Measurements from ENCODE around the gene KRTAP5-5.
"Not testable (repeated sequence)": the region's sequence is repeated elsewhere in the genome, so short reads cannot be mapped to it uniquely, and the experiment has no call there.

The KRTAP5-5 gene, protein sequence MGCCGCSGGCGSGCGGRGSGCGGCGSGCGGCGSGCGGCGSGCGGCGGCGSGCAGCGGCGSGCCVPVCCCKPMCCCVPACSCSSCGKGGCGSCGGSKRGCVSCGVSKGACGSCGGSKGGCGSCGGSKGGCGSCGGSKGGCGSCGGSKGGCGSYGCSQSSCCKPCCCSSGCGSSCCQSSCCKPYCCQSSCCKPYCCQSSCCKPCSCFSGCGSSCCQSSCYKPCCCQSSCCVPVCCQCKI

GRCh38 chr11:1629326-1630185 is at the start of gene KRTAP5-5:
Gene KRTAP5-5, plus strand, starts transcription at chr11:1629775. Its CDS starts 66 bp downstream, at chr11:1629841.
- DNase-seq: no peak

- DNase-seq: no peak
Measured at GRCh38 chr11:1581976-1582375, 47.6 kb upstream of the KRTAP5-5 start.

- not testable (repeated sequence) for DNase-seq
Measured at GRCh38 chr11:1582909-1583308, 46.7 kb upstream of the KRTAP5-5 start.

DNA sequence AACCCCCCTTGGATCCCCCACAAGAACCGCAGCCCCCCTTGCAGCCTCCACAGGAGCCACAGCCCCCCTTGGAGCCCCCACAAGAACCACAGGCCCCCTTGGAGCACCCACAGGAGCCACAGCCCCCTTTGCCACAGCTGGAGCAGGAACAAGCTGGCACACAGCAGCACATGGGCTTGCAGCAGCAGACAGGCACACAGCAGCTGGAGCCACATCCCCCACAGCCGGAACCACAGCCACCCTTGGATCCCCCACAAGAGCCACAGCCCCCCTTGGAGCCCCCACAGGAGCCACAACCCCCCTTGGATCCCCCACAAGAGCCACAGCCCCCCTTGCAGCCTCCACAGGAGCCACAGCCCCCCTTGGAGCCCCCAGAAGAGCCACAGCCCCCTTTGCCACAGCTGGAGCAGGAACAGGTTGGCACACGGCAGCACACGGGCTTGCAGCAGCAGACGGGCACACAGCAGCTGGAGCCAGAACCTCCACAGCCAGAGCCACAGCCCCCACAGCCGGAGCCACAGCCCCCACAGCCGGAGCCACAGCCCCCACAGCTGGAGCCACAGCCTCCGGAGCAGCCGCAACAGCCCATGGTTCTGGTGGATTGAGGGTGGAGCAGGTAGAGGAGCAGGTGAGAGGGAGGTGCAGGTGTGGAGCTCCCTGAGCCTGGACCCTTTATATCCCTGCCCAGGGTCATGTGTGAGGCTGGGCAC is 44.8 kb upstream of the KRTAP5-5 start, which contains the start of gene KRTAP5-1:
KRTAP5-1 (minus strand) TSS at position 623 of the 710 bp plus-strand sequence; CDS start at position 589, 34 bp downstream.
- DNase-seq: not testable (repeated sequence)

- no peak for DNase-seq
Measured at GRCh38 chr11:1586699-1587098, 42.9 kb upstream of the KRTAP5-5 start.

DNA sequence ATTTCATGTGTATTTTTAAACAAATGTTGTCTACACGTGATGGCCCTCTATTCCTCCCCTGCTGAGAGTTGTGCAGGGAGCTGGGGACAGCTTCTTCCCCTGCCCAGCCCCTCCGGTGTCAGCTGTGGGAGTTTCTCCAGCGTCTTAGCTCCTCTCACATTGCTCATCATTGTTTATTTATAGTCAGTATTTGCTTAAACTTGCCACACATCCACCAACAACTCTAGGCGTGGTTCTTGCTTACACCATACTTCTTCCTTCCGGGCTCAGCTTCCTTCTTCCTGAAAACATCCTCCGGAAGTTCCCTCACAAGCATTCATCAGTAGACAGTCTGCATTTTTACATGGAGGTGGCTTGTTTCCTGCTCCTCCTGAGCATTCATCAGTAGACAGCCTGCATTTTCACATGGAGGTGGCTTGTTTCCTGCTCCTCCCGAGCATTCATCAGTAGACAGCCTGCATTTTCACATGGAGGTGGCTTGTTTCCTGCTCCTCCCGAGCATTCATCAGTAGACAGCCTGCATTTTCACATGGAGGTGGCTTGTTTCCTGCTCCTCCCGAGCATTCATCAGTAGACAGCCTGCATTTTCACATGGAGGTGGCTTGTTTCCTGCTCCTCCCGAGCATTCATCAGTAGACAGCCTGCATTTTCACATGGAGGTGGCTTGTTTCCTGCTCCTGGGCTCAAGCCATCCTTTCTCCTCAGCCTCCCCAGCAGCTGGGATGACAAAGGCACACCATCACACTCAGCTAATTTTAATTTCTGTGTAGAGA is 40.2 kb upstream of the KRTAP5-5 start:
- not testable (repeated sequence) for DNase-seq

DNA sequence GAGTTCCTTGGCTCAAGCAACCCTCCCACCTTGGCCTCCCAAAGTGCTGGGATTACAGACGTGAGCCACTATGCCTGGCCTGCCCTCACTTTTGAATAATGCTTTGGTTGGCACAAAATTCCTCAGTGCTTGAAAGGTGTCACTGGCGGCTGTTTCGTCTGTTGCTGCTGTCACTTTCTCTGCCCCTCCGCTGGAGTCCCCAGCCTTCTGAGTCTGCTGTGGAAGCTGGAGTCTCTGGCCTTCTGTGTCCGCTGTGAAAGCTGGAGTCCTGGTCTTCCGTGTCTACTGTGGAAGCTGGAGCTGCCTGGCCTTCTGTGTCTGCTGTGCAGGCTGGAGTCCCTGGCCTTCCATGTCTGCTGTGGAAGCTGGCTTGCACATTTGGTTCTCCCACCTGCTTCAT is 39.6 kb upstream of the KRTAP5-5 start:
- no peak for DNase-seq

- no peak for DNase-seq
Measured at GRCh38 chr11:1592628-1593027, 36.9 kb upstream of the KRTAP5-5 start.

- not testable (repeated sequence) for DNase-seq
Measured at GRCh38 chr11:1595994-1596575, 33.5 kb upstream of the KRTAP5-5 start.

DNA sequence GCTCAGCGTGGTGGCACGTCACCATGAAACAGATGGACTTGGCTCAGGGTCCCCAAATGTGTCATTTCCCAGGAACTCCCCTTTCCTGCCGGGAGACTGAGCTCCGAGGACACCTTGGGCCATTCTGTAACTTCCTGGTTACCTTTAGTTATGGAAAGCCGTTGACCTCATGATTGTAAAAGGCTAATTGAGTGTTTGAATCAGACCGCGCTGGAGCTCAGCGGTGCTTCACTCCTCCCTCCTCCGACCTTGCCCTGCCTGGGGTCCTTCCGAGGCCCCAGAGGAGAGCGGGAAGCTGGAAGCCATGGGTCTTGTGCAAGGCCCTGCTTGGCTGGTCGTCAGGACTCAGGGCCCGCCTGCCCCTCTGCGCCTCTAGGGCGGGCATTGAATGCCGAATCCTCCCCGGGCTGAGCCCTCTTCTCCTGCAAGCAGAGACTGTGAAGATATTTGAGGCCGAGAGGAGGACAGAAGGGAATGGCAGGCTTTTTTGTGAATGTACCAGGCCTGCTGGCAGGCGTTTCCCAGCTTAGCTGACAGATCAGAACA is 32.9 kb upstream of the KRTAP5-5 start:
- not testable (repeated sequence) for DNase-seq

DNA sequence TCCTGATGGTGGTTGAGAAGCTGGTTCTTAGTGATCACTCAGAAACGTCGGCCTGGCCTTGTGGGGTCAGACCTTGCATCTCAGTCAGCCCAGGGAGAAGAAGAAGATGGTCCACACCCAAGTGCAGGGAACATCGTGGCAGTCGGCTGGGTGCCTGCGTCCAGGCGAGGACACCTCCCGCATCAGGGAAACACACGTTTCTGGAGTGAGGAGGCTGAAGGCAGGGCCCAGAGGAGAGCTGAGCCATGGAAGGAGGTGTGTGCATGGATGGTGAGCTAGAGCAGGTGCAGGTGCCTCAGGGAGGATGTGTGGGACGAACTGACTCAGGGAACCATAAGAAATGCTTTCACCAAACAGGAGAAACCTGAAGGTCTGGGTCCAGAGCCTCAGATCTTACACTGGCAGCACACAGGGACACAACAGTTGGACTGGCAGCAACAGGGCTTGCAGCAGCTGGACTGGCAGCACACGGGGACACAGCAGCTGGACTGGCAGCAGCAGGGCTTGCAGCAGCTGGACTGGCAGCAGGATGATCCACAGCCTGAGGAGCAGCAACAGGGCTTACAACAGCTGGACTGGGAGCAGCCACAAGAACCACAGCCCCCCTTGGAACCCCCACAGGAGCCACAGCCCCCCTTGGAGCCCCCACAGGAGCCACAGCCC is 32.1 kb upstream of the KRTAP5-5 start:
- DNase-seq: no peak

- DNase-seq: no peak
Measured at GRCh38 chr11:1597994-1598380, 31.6 kb upstream of the KRTAP5-5 start, which contains the start of gene KRTAP5-2. Gene KRTAP5-2, minus strand, starts transcription at chr11:1598294. Its CDS starts 44 bp downstream, at chr11:1598250.

- not testable (repeated sequence) for DNase-seq
Measured at GRCh38 chr11:1598406-1598805, 31.2 kb upstream of the KRTAP5-5 start.

GRCh38 chr11:1598816-1599215 is 30.8 kb upstream of the KRTAP5-5 start:
- no peak for DNase-seq

DNA sequence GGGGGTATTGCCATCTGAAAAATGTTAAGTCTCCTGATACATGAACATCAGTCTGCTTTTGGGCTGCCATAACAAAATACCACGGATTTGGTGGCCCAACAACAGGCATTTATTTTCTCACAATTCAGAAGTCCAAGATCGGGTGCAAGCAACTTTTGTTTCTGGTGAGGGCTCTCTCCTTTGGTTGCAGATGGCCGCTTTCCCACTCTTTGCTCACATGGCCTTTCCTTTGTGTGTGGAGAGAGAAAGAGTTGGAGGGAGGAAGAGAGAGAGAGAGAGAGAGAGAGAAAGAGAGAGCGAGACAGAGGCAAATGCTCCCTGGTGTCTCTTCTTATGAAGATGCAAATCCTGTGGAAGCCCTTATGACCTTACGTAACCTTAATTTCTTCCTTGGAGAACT is 28.9 kb upstream of the KRTAP5-5 start:
- DNase-seq: no peak

- DNase-seq: not testable (repeated sequence)
Measured at GRCh38 chr11:1601663-1602062, 27.9 kb upstream of the KRTAP5-5 start.

DNA sequence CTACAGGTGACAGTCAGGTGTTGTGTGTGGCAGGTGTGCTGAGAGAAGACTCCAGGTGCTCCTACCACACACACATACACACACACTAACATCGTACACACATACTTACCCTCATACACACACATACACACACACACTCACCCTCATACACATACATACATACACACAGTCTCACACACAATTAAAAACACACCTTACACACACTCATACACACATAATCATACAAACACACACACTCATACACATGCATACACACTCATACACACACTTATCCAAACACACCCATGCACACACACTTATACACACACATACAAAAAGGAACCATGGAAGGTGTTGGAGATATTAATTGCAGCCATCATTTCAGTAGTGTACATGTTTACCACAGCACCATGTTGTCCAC is 25.9 kb upstream of the KRTAP5-5 start:
- DNase-seq: no peak

GRCh38 chr11:1604181-1604580 is 25.4 kb upstream of the KRTAP5-5 start:
- DNase-seq: no peak

DNA sequence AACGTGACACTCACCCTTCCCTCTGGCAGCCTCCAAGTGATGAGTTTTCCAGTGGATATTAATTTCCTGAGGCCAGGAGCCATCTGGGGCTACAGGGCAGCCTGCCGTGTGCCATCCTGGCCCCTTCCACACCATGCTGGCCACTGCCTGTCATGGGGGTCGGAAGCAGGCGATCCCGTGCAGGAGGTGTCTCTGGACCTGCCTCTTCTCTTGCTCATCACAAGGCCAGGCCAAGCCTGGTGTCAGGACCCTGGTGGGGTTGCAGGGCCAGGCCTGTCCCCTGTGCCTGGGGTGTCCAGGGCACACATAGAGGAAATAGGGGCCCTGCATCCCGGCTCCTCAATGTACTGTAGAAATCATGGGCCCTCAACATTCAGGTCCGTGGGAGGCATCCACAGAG is 24.9 kb upstream of the KRTAP5-5 start:
- no peak for DNase-seq

GRCh38 chr11:1605923-1606322 is 23.7 kb upstream of the KRTAP5-5 start:
- DNase-seq: not testable (repeated sequence)
